Activated T-cell treated with anti-CD3 and anti-CD28 coated beads, Interleukin-2, amount 50 U/mL, for 72 hours (primary cell): ENCODE data around the gene PLEKHA6. TPM values are rescaled to one million over a fixed set of nuclear protein-coding genes. Genes with fewer than 3 reads are reported as not detected.
"Not testable (repeated sequence)": the region's sequence is repeated elsewhere in the genome, so short reads cannot be mapped to it uniquely, and the experiment has no call there.

Source experiments
- ATAC-seq, 2 donors: fragments of 150-1000 bp; cut with Tn5 transposase; replicated peaks in 1 of 2; 2 replicates each; pipeline ENCODE4 v1.10.0; 2021; ENCODE audit warnings: moderate library complexity in 2 of 2, mild to moderate bottlenecking in 1 of 2
- DNase-seq, 2 donors: peaks; one replicate each; pipeline ENCODE4 v3.0.0; 2021 to 2022; ENCODE audit warnings: mixed read lengths in 1 of 2
- H3K27ac Mint-ChIP-seq: one replicate; pipeline ENCODE4 v1.8.0; 2022; ENCODE audit warnings: mild to moderate bottlenecking, moderate library complexity, mixed read lengths
- H3K27me3 Mint-ChIP-seq: one replicate; pipeline ENCODE4 v1.8.0; 2022; ENCODE audit warnings: low read depth, mixed read lengths
- H3K36me3 Mint-ChIP-seq, 2 donors: one replicate each; pipeline ENCODE4 v1.8.0; 2022; ENCODE audit warnings: mixed read lengths in 2 of 2, mild to moderate bottlenecking in 1 of 2; ENCODE audit not compliant: insufficient read depth in 2 of 2
- H3K4me1 Mint-ChIP-seq: one replicate; pipeline ENCODE4 v1.8.0; 2022; ENCODE audit warnings: low read depth, mixed read lengths
- H3K4me3 Mint-ChIP-seq, 2 donors: one replicate each; pipeline ENCODE4 v1.8.0; 2022; ENCODE audit warnings: mild to moderate bottlenecking in 2 of 2, mixed read lengths in 2 of 2, moderate library complexity in 2 of 2
- H3K9me3 Mint-ChIP-seq, 2 donors: one replicate each; pipeline ENCODE4 v1.8.0; 2022; ENCODE audit warnings: mixed read lengths in 2 of 2
- total RNA-seq, 2 donors: library from RNA; stranded (reverse); gene quantifications; one replicate each; pipeline ENCODE4 v1.2.3, GENCODE V29; 2022

The PLEKHA6 gene
- total RNA-seq, 2 donors from 2014 or later: 0.31 to 3.4 TPM

GRCh38 chr1:204335085-204335484 is 24.6 kb downstream of the PLEKHA6 start:
- ATAC-seq (no peak), DNase-seq (no peak)
- no peak overlapping the region for H3K4me3 Mint-ChIP-seq
- no peaks in the 10 kb centered on the region for H3K9me3 Mint-ChIP-seq
- no peak overlapping the region for H3K27ac Mint-ChIP-seq
- peaks cover 13% of the 10 kb centered on the region for H3K27me3 Mint-ChIP-seq
- H3K36me3 Mint-ChIP-seq: no peaks in the 10 kb centered on the region
- no peaks in the 10 kb centered on the region for H3K4me1 Mint-ChIP-seq

GRCh38 chr1:204334455-204334854 is 25.3 kb downstream of the PLEKHA6 start:
- DNase-seq (no peak), ATAC-seq (no peak)
- Mint-ChIP-seq H3K36me3 (no peaks in the 10 kb centered on the region), H3K9me3 (no peaks in the 10 kb centered on the region), H3K4me1 (no peaks in the 10 kb centered on the region), H3K27me3 (peaks cover 13% of the 10 kb centered on the region), H3K4me3 (no peak overlapping the region), H3K27ac (no peak overlapping the region)

GRCh38 chr1:204333427-204333826 is 26.3 kb downstream of the PLEKHA6 start:
- Mint-ChIP-seq H3K4me1 (no peaks in the 10 kb centered on the region), H3K27ac (no peak overlapping the region), H3K27me3 (peaks cover 17% of the 10 kb centered on the region), H3K9me3 (no peaks in the 10 kb centered on the region), H3K36me3 (no peaks in the 10 kb centered on the region), H3K4me3 (no peak overlapping the region)
- ATAC-seq (no peak), DNase-seq (no peak)

- no peak overlapping the region for H3K4me3 Mint-ChIP-seq
- H3K27ac Mint-ChIP-seq: no peak overlapping the region
- no peak for DNase-seq
- H3K36me3 Mint-ChIP-seq: no peaks in the 10 kb centered on the region
- H3K27me3 Mint-ChIP-seq: peaks cover 14% of the 10 kb centered on the region
- no peak for ATAC-seq
- H3K9me3 Mint-ChIP-seq: no peaks in the 10 kb centered on the region
- no peaks in the 10 kb centered on the region for H3K4me1 Mint-ChIP-seq
Measured at GRCh38 chr1:204331847-204332487, 27.8 kb downstream of the PLEKHA6 start.

- Mint-ChIP-seq H3K4me1 (no peaks in the 10 kb centered on the region), H3K27ac (no peak overlapping the region), H3K9me3 (no peaks in the 10 kb centered on the region), H3K27me3 (peaks cover 14% of the 10 kb centered on the region), H3K4me3 (no peak overlapping the region), H3K36me3 (no peaks in the 10 kb centered on the region)
- DNase-seq (no peak), ATAC-seq (no peak)
Measured at GRCh38 chr1:204331275-204331674, 28.5 kb downstream of the PLEKHA6 start.

GRCh38 chr1:204327870-204328269 is 31.9 kb downstream of the PLEKHA6 start:
- peaks cover 24% of the 10 kb centered on the region for H3K27me3 Mint-ChIP-seq
- ATAC-seq, DNase-seq, H3K9me3 Mint-ChIP-seq, H3K4me3 Mint-ChIP-seq, H3K36me3 Mint-ChIP-seq, H3K27ac Mint-ChIP-seq: not testable (repeated sequence)
- peaks cover 20% of the 10 kb centered on the region for H3K4me1 Mint-ChIP-seq

- DNase-seq (no peak), ATAC-seq (no peak)
- H3K9me3 Mint-ChIP-seq: no peaks in the 10 kb centered on the region
- peaks cover 24% of the 10 kb centered on the region for H3K4me1 Mint-ChIP-seq
- no peak overlapping the region for H3K27ac Mint-ChIP-seq
- peaks cover 27% of the 10 kb centered on the region for H3K27me3 Mint-ChIP-seq
- H3K36me3 Mint-ChIP-seq: no peaks in the 10 kb centered on the region
- H3K4me3 Mint-ChIP-seq: no peak overlapping the region
Measured at GRCh38 chr1:204327359-204327758, 32.4 kb downstream of the PLEKHA6 start.

- H3K27ac Mint-ChIP-seq: no peak overlapping the region
- H3K4me3 Mint-ChIP-seq: no peak overlapping the region
- no peaks in the 10 kb centered on the region for H3K9me3 Mint-ChIP-seq
- DNase-seq (no peak), ATAC-seq (no peak)
- H3K4me1 Mint-ChIP-seq: peaks cover 28% of the 10 kb centered on the region
- H3K27me3 Mint-ChIP-seq: peaks cover 27% of the 10 kb centered on the region
- H3K36me3 Mint-ChIP-seq: no peaks in the 10 kb centered on the region
Measured at GRCh38 chr1:204326771-204327300, 32.9 kb downstream of the PLEKHA6 start.

- H3K36me3 Mint-ChIP-seq: no peaks in the 10 kb centered on the region
- DNase-seq (no peak), ATAC-seq (no peak)
- H3K4me1 Mint-ChIP-seq: peaks cover 37% of the 10 kb centered on the region
- no peak overlapping the region for H3K4me3 Mint-ChIP-seq
- peaks cover 21% of the 10 kb centered on the region for H3K27me3 Mint-ChIP-seq
- H3K27ac Mint-ChIP-seq: no peak overlapping the region
- no peaks in the 10 kb centered on the region for H3K9me3 Mint-ChIP-seq
Measured at GRCh38 chr1:204325944-204326343, 33.8 kb downstream of the PLEKHA6 start.

GRCh38 chr1:204323887-204324286 is 35.8 kb downstream of the PLEKHA6 start:
- Mint-ChIP-seq H3K4me1 (peaks cover 57% of the 10 kb centered on the region), H3K27me3 (peaks cover 17% of the 10 kb centered on the region), H3K36me3 (no peaks in the 10 kb centered on the region), H3K27ac (peak overlapping the region; percentile 10), H3K4me3 (peak overlapping the region; percentile 65 to 88), H3K9me3 (no peaks in the 10 kb centered on the region)
- DNase-seq (peak; percentile 72 to 77), ATAC-seq (peak; percentile 99 to 100)

GRCh38 chr1:204322339-204322868 is 37.3 kb downstream of the PLEKHA6 start:
- Mint-ChIP-seq H3K4me1 (peaks cover 57% of the 10 kb centered on the region), H3K27me3 (peaks cover 14% of the 10 kb centered on the region), H3K9me3 (no peaks in the 10 kb centered on the region), H3K27ac (no peak overlapping the region), H3K36me3 (no peaks in the 10 kb centered on the region), H3K4me3 (no peak overlapping the region)
- DNase-seq (no peak), ATAC-seq (no peak)

- H3K27me3 Mint-ChIP-seq: peaks cover 14% of the 10 kb centered on the region
- H3K4me1 Mint-ChIP-seq: peaks cover 57% of the 10 kb centered on the region
- no peak overlapping the region for H3K4me3 Mint-ChIP-seq
- ATAC-seq: no peak
- DNase-seq: no peak
- no peaks in the 10 kb centered on the region for H3K36me3 Mint-ChIP-seq
- H3K9me3 Mint-ChIP-seq: no peaks in the 10 kb centered on the region
- H3K27ac Mint-ChIP-seq: no peak overlapping the region
Measured at GRCh38 chr1:204321665-204322064, 38.1 kb downstream of the PLEKHA6 start.

- H3K4me3 Mint-ChIP-seq: no peak overlapping the region
- H3K27me3 Mint-ChIP-seq: peaks cover 14% of the 10 kb centered on the region
- no peaks in the 10 kb centered on the region for H3K36me3 Mint-ChIP-seq
- ATAC-seq: no peak
- H3K4me1 Mint-ChIP-seq: peaks cover 57% of the 10 kb centered on the region
- no peaks in the 10 kb centered on the region for H3K9me3 Mint-ChIP-seq
- DNase-seq: no peak
- no peak overlapping the region for H3K27ac Mint-ChIP-seq
Measured at GRCh38 chr1:204321051-204321450, 38.7 kb downstream of the PLEKHA6 start.

- H3K4me1 Mint-ChIP-seq: peaks cover 57% of the 10 kb centered on the region
- H3K27me3 Mint-ChIP-seq: peaks cover 14% of the 10 kb centered on the region
- DNase-seq (peak; percentile 13 to 25), ATAC-seq (peak; percentile 12 to 37)
- no peak overlapping the region for H3K4me3 Mint-ChIP-seq
- no peaks in the 10 kb centered on the region for H3K9me3 Mint-ChIP-seq
- H3K36me3 Mint-ChIP-seq: no peaks in the 10 kb centered on the region
- no peak overlapping the region for H3K27ac Mint-ChIP-seq
Measured at GRCh38 chr1:204320382-204320804, 39.3 kb downstream of the PLEKHA6 start.
